OCI-LY7 (cell line): ENCODE results near the gene GPC3. TPM values are rescaled to one million over a fixed set of nuclear protein-coding genes. Genes with fewer than 3 reads are reported as not detected.

ENCODE experiments used
- BruUV-seq: library from RNA; stranded (reverse); fragments of 400-500 nt; replicated peaks from 2 replicates; lab custom pipeline; 2021; lab: Mats Ljungman, UMichigan
- CTCF ChIA-PET: fragments of 300-600 bp; sonication (Branson Sonifier 250); formaldehyde crosslinking; loops from one replicate; lab custom pipeline; 2022; ENCODE audit warnings: antibody characterized with exemption; ENCODE audit not compliant: unreplicated experiment; lab: Charles Lee
- POLR2A ChIA-PET: fragments of 300-600 bp; sonication (Branson Sonifier 250); formaldehyde crosslinking; loops from one replicate; lab custom pipeline; 2022; ENCODE audit warnings: antibody characterized with exemption; lab: Charles Lee
- DNase-seq: peaks from one replicate; pipeline ENCODE4 v3.0.0-alpha.2; 2015; ENCODE audit warnings: low spot score
- H2AFZ ChIP-seq: fragments of 200-600 bp; sonication (generic), shearing (Covaris generic); 2 replicates; pipeline ENCODE4 v1.6.1; 2014; ENCODE audit warnings: mild to moderate bottlenecking, antibody characterized with exemption, low read length, moderate library complexity
- H3K27ac ChIP-seq: fragments of 200-600 bp; sonication (generic); 2 replicates; pipeline ENCODE4 v1.5.1; 2014; ENCODE audit warnings: mixed run types, low read depth, mild to moderate bottlenecking, moderate library complexity, low read length, inconsistent platforms; ENCODE audit not compliant: poor library complexity, severe bottlenecking
- H3K36me3 ChIP-seq: fragments of 200-600 bp; sonication (generic); 2 replicates; pipeline ENCODE4 v1.6.1; 2014; ENCODE audit warnings: mild to moderate bottlenecking, antibody characterized with exemption, low read length, moderate library complexity, mixed read lengths; ENCODE audit not compliant: insufficient read depth
- H3K4me1 ChIP-seq: fragments of 200-600 bp; sonication (generic); 2 replicates; pipeline ENCODE4 v1.5.1; 2014; ENCODE audit warnings: mild to moderate bottlenecking, low read length; ENCODE audit not compliant: insufficient read depth, poor library complexity, severe bottlenecking
- H3K4me2 ChIP-seq: fragments of 200-600 bp; sonication (generic); 2 replicates; pipeline ENCODE4 v1.6.1; 2014; ENCODE audit warnings: mild to moderate bottlenecking, low read length
- H3K4me3 ChIP-seq: fragments of 200-600 bp; sonication (generic); 2 replicates; pipeline ENCODE4 v1.5.1; 2014; ENCODE audit warnings: mild to moderate bottlenecking, low read depth, low read length; ENCODE audit not compliant: poor library complexity, severe bottlenecking
- H3K79me2 ChIP-seq: fragments of 200-600 bp; sonication (generic); 2 replicates; pipeline ENCODE4 v1.6.1; 2016; ENCODE audit warnings: low read depth, mild to moderate bottlenecking, low read length, moderate library complexity, mixed read lengths; ENCODE audit not compliant: insufficient read depth
- H3K9me2 ChIP-seq: fragments of 200-600 bp; sonication (generic); 2 replicates; pipeline ENCODE4 v1.6.1; 2016; ENCODE audit warnings: mild to moderate bottlenecking, low read length, mixed read lengths; ENCODE audit not compliant: insufficient read depth
- H3K9me3 ChIP-seq: fragments of 200-600 bp; sonication (generic); 2 replicates; pipeline ENCODE4 v1.6.1; 2014; ENCODE audit warnings: mild to moderate bottlenecking, mixed run types, low read length, mixed read lengths
- H4K20me1 ChIP-seq: fragments of 200-600 bp; sonication (generic); 2 replicates; pipeline ENCODE4 v1.6.1; 2014; ENCODE audit warnings: mild to moderate bottlenecking, antibody characterized with exemption, low read length, moderate library complexity, mixed read lengths; ENCODE audit not compliant: insufficient read depth
- CTCF ChIP-seq: fragments of 200-600 bp; sonication (generic); conservative IDR thresholded peaks from 2 replicates; pipeline ENCODE4 v1.5.1; 2014; ENCODE audit warnings: mild to moderate bottlenecking, antibody characterized with exemption, low read length, moderate library complexity, mixed read lengths
- EZH2phosphoT487 ChIP-seq: fragments of 200-600 bp; sonication (generic); IDR thresholded peaks from 2 replicates; pipeline ENCODE4 v1.6.1; 2018; ENCODE audit warnings: low read depth, borderline replicate concordance, mild to moderate bottlenecking, mixed run types, antibody characterized with exemption, low read length, moderate library complexity, mixed read lengths
- intact Hi-C: fragments of 100-400 bp; cut with micrococcal nuclease; formaldehyde crosslinking; loops from one replicate; pipeline ENCODE4 v1.10.0; 2022; ENCODE audit not compliant: unreplicated experiment
- total RNA-seq, 2 experiments: library from RNA; depleted of rRNA in 1 of 2; stranded (reverse); fragments of >200 nt in 1 of 2; shearing (Covaris generic) in 1 of 2; gene quantifications; 2 replicates each; pipeline ENCODE4 v1.2.3, GENCODE V29; 2014 to 2022

The GPC3 gene
- total RNA-seq, 2 experiments from 2014 or later = not detected

- no peak for DNase-seq
- H3K27ac ChIP-seq = no peak overlapping the region
- TF ChIP-seq EZH2phosphoT487 (no peak), CTCF (no peak)
Measured at GRCh38 chrX:133637765-133638164, 347.6 kb downstream of the GPC3 start.

GRCh38 chrX:133636009-133636408 lies 349.4 kb downstream of the GPC3 start:
- ChIA-PET POLR2A (no interaction called here), CTCF (no interaction called here)
- Histone ChIP-seq H3K9me3 (no peaks in the 10 kb centered on the region), H3K4me2 (no peak overlapping the region), H3K27ac (no peak overlapping the region), H3K9me2 (no peaks in the 10 kb centered on the region), H3K4me3 (no peak overlapping the region), H3K36me3 (no peaks in the 10 kb centered on the region), H2AFZ (no peak overlapping the region), H3K79me2 (no peaks in the 10 kb centered on the region), H4K20me1 (no peaks in the 10 kb centered on the region), H3K4me1 (no peaks in the 10 kb centered on the region)
- intact Hi-C loops = no loop called here
- no peak for TF ChIP-seq CTCF
- no peak for TF ChIP-seq EZH2phosphoT487
- no TSS peak for BruUV-seq
- no peak for DNase-seq

More at GRCh38 chrX:133637765-133638164, 347.6 kb downstream of the GPC3 start:
- intact Hi-C loops = no loop called here
- no peak overlapping the region for H3K4me3 ChIP-seq
- H2AFZ ChIP-seq = no peak overlapping the region
- no peaks in the 10 kb centered on the region for H3K9me2 ChIP-seq
- ChIA-PET POLR2A (no interaction called here), CTCF (no interaction called here)
- no peaks in the 10 kb centered on the region for H3K36me3 ChIP-seq
- BruUV-seq = no TSS peak
- H3K9me3 ChIP-seq = no peaks in the 10 kb centered on the region
- no peaks in the 10 kb centered on the region for H4K20me1 ChIP-seq
- H3K4me1 ChIP-seq = no peaks in the 10 kb centered on the region
- no peak overlapping the region for H3K4me2 ChIP-seq
- H3K79me2 ChIP-seq = no peaks in the 10 kb centered on the region

- Histone ChIP-seq H2AFZ (no peak overlapping the region), H4K20me1 (no peaks in the 10 kb centered on the region), H3K9me2 (no peaks in the 10 kb centered on the region), H3K36me3 (no peaks in the 10 kb centered on the region), H3K27ac (no peak overlapping the region), H3K4me1 (no peaks in the 10 kb centered on the region), H3K4me2 (no peak overlapping the region), H3K4me3 (no peak overlapping the region), H3K79me2 (no peaks in the 10 kb centered on the region), H3K9me3 (no peaks in the 10 kb centered on the region)
- no peak for DNase-seq
- BruUV-seq = no TSS peak
- ChIA-PET CTCF (no interaction called here), POLR2A (no interaction called here)
- TF ChIP-seq CTCF (no peak), EZH2phosphoT487 (no peak)
- intact Hi-C loops = no loop called here
Measured at GRCh38 chrX:133634416-133634815, 351.0 kb downstream of the GPC3 start.
